Bronchial epithelial cell (primary cell): ENCODE results near the gene SEMA3E. TPM values are rescaled to one million over a fixed set of nuclear protein-coding genes. Genes with fewer than 3 reads are reported as not detected.

Source experiments
- DNase-seq: peaks from one replicate; pipeline ENCODE4 v3.0.0-alpha.2; 2010; ENCODE audit warnings: low read depth
- FAIRE-seq: peaks from 2 replicates; lab custom pipeline; 2011; peaks lifted over from hg19 to GRCh38; lab: Jason Lieb, UNC
- H3K27me3 ChIP-seq: 2 replicates; pipeline ENCODE4 v1.5.1; 2011; ENCODE audit warnings: low read length; ENCODE audit not compliant: control insufficient read depth, insufficient read depth
- H3K36me3 ChIP-seq: 2 replicates; pipeline ENCODE4 v1.5.1; 2011; ENCODE audit warnings: low read length; ENCODE audit not compliant: control insufficient read depth, insufficient read depth
- H3K4me3 ChIP-seq: 2 replicates; pipeline ENCODE4 v1.5.1; 2011; ENCODE audit warnings: mild to moderate bottlenecking, low read depth, low read length, control low read depth
- CTCF ChIP-seq: IDR thresholded peaks from 2 replicates; pipeline ENCODE4 v1.5.1; 2011; ENCODE audit warnings: mild to moderate bottlenecking, moderate library complexity, low read length, control low read depth, inconsistent platforms; ENCODE audit not compliant: insufficient read depth, severe bottlenecking
- total RNA-seq: library from RNA; depleted of rRNA; stranded (reverse); fragments of >200 nt; gene quantifications from 2 replicates; pipeline ENCODE4 v1.2.1, GENCODE V29; 2014

Gene SEMA3E
- total RNA-seq, 1 donor from 2014 or later = under 0.01 TPM

- Histone ChIP-seq H3K27me3 (no peaks in the 10 kb centered on the region), H3K36me3 (no peaks in the 10 kb centered on the region), H3K4me3 (no peak overlapping the region)
- DNase-seq (no peak), FAIRE-seq (no peak)
- no peak for TF ChIP-seq CTCF
These were observed 311.9 kb downstream of the SEMA3E start for GRCh38 chr7:83337050-83337449.

- FAIRE-seq = peak; percentile 60
- TF ChIP-seq CTCF = no peak
- DNase-seq = no peak
- no peaks in the 10 kb centered on the region for H3K36me3 ChIP-seq
- H3K27me3 ChIP-seq = no peaks in the 10 kb centered on the region
- H3K4me3 ChIP-seq = no peak overlapping the region
These were observed 322.7 kb downstream of the SEMA3E start for GRCh38 chr7:83326223-83326622.

- no peak for TF ChIP-seq CTCF
- DNase-seq (no peak), FAIRE-seq (no peak)
- no peaks in the 10 kb centered on the region for H3K27me3 ChIP-seq
- H3K4me3 ChIP-seq = no peak overlapping the region
- H3K36me3 ChIP-seq = no peaks in the 10 kb centered on the region
These were observed 323.9 kb downstream of the SEMA3E start for GRCh38 chr7:83325083-83325482.

- FAIRE-seq (no peak), DNase-seq (no peak)
- TF ChIP-seq CTCF = no peak
- Histone ChIP-seq H3K4me3 (no peak overlapping the region), H3K27me3 (no peaks in the 10 kb centered on the region), H3K36me3 (no peaks in the 10 kb centered on the region)
These were observed 324.3 kb downstream of the SEMA3E start for GRCh38 chr7:83324596-83324995.

- no peak for FAIRE-seq
- no peaks in the 10 kb centered on the region for H3K36me3 ChIP-seq
- no peak overlapping the region for H3K4me3 ChIP-seq
- H3K27me3 ChIP-seq = no peaks in the 10 kb centered on the region
- DNase-seq = no peak
- TF ChIP-seq CTCF = no peak
These were observed 327.9 kb downstream of the SEMA3E start for GRCh38 chr7:83321011-83321410.

GRCh38 chr7:83313931-83314330 lies 335.0 kb downstream of the SEMA3E start:
- FAIRE-seq = no peak
- no peak for TF ChIP-seq CTCF
- Histone ChIP-seq H3K27me3 (no peaks in the 10 kb centered on the region), H3K36me3 (no peaks in the 10 kb centered on the region), H3K4me3 (no peak overlapping the region)
- DNase-seq = no peak
